ENCODE data around the gene RFC2. TPM values are rescaled to one million over a fixed set of nuclear protein-coding genes. Genes with fewer than 3 reads are reported as not detected.

RFC2 gene
- total RNA-seq, 4 donors from 2014 or later, result 12.5 to 37.9 (median 22.4) TPM

DNA sequence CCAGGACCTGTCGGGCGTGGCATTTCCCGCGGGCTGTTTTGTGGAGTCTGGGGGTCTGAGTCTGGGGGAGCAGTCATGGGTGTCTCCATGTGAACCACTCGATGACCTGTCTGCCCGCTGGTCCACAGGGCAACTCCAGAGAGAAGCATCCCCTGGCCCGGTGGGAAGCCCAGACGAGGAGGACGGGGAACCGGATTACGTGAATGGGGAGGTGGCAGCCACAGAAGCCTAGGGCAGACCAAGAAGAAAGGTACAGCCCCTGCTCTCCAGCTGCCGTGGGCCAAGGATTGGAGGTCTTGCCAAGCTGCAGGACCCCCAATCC is 29.7 kb downstream of the RFC2 start:
- 76 to 86% methylated on average over 6 to 10 of the region's 12 CpGs for WGBS, 2 donors
- intact Hi-C loops (cut with DNase I), result no loop called here

DNA sequence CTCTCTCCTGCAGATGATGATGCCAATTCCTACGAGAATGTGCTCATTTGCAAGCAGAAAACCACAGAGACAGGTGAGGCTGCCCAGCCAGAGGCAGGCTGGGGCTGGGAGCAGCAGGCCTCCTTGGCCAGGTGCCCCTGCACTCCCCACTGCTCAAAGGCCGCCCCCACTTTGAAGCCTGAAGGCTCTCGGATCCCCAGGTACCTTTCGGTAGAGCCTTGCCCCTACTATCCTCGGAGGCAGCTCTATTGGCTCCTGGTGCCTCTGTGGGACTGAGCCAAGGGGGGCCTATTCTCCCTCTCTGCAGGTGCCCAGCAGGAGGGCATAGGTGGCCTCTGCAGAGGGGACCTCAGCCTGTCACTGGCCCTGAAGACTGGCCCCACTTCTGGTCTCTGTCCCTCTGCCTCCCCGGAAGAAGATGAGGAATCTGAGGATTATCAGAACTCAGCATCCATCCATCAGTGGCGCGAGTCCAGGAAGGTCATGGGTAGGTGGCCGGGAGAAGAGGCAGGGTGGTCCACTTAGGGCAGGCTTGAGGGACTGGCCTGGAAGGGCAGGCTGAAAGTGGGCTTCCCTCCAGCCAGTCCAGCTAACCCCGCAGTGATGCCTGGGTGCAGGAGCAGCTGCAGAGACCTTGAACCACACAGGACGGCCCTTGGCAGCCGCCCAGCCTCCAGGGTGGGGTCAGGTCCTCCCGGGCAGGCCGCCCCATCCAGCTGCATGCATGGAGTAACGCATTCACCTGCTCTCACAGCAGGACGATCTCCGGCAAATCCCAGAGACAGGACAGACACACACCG is 30.3 kb downstream of the RFC2 start:
- no peak for TF ChIP-seq POLR2A (IDR thresholded peaks at IDR 0.05)
- TF ChIP-seq, protein P1, sequence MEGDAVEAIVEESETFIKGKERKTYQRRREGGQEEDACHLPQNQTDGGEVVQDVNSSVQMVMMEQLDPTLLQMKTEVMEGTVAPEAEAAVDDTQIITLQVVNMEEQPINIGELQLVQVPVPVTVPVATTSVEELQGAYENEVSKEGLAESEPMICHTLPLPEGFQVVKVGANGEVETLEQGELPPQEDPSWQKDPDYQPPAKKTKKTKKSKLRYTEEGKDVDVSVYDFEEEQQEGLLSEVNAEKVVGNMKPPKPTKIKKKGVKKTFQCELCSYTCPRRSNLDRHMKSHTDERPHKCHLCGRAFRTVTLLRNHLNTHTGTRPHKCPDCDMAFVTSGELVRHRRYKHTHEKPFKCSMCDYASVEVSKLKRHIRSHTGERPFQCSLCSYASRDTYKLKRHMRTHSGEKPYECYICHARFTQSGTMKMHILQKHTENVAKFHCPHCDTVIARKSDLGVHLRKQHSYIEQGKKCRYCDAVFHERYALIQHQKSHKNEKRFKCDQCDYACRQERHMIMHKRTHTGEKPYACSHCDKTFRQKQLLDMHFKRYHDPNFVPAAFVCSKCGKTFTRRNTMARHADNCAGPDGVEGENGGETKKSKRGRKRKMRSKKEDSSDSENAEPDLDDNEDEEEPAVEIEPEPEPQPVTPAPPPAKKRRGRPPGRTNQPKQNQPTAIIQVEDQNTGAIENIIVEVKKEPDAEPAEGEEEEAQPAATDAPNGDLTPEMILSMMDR (IDR thresholded peaks at IDR 0.05), result no peak
- Histone ChIP-seq H3K4me1 (no peaks in the 10 kb centered on the region), H3K4me3 (no peak overlapping the region), H3K9me3 (no peaks in the 10 kb centered on the region), H3K36me3 (peaks cover 0 to 21% (median 2%) of the 10 kb centered on the region in 3 donors), H3K27me3 (no peaks in the 10 kb centered on the region), H3K27ac (no peak overlapping the region)
- DNase-seq, result no peak
- intact Hi-C loops (cut with DNase I), result no loop called here
- 33 to 50% methylated on average over 3 to 11 of the region's 18 CpGs for WGBS, 2 donors

More for the DNA sequence above, 29.7 kb downstream of the RFC2 start:
- Histone ChIP-seq H3K27ac (no peak overlapping the region), H3K36me3 (peaks cover 0 to 26% (median 2%) of the 10 kb centered on the region in 3 donors), H3K4me3 (no peak overlapping the region), H3K9me3 (no peaks in the 10 kb centered on the region), H3K4me1 (no peaks in the 10 kb centered on the region), H3K27me3 (no peaks in the 10 kb centered on the region)
- DNase-seq, result no peak
- TF ChIP-seq, protein P1 (IDR thresholded peaks at IDR 0.05), result no peak
- no peak for TF ChIP-seq POLR2A (IDR thresholded peaks at IDR 0.05)

GRCh38 chr7:74222851-74223710 is 31.1 kb downstream of the RFC2 start:
- intact Hi-C loops (cut with DNase I), result no loop called here
- no peak overlapping the region for H3K4me3 ChIP-seq
- no peaks in the 10 kb centered on the region for H3K9me3 ChIP-seq
- WGBS, 2 donors, result 43 to 63% methylated on average over 8 to 11 of the region's 17 CpGs
- TF ChIP-seq, protein P1 (IDR thresholded peaks at IDR 0.05), result no peak
- no peak for TF ChIP-seq POLR2A (IDR thresholded peaks at IDR 0.05)
- H3K36me3 ChIP-seq, result peaks cover 0 to 17% (median 0%) of the 10 kb centered on the region in 3 donors
- H3K27ac ChIP-seq, result no peak overlapping the region
- H3K27me3 ChIP-seq, result no peaks in the 10 kb centered on the region
- no peaks in the 10 kb centered on the region for H3K4me1 ChIP-seq
- no peak for DNase-seq

DNA sequence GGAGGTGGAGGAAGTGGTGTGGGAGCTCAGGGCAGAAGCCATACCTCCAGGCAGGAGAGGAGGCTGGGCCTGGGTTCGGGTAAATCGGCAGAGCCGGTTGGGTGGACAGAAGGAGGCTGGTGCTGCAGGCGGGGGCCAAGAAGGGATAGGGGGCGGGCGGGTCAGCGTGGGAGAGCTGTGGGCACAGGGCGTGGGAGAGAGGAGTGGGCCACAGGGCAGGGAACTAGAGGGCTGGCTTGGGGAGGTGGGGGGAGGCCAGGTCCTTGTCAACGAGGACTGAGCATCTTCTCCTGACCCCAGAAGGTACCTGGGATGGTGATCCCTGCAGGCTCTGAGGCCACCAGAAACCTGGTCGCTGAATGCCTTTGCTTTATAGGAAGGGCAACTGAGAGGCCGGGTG is 32.5 kb downstream of the RFC2 start:
- Histone ChIP-seq H3K27me3 (no peaks in the 10 kb centered on the region), H3K4me1 (peaks cover 0 to 7% (median 0%) of the 10 kb centered on the region in 3 donors), H3K9me3 (no peaks in the 10 kb centered on the region), H3K36me3 (peaks cover 0 to 16% (median 0%) of the 10 kb centered on the region in 3 donors), H3K4me3 (no peak overlapping the region), H3K27ac (no peak overlapping the region)
- no peak for DNase-seq
- intact Hi-C loops (cut with DNase I), result no loop called here
- no peak for TF ChIP-seq POLR2A (IDR thresholded peaks at IDR 0.05)
- TF ChIP-seq, protein P1 (IDR thresholded peaks at IDR 0.05), result no peak
- 89 to 92% methylated on average over 6 to 11 of the region's 11 CpGs for WGBS, 2 donors

DNA sequence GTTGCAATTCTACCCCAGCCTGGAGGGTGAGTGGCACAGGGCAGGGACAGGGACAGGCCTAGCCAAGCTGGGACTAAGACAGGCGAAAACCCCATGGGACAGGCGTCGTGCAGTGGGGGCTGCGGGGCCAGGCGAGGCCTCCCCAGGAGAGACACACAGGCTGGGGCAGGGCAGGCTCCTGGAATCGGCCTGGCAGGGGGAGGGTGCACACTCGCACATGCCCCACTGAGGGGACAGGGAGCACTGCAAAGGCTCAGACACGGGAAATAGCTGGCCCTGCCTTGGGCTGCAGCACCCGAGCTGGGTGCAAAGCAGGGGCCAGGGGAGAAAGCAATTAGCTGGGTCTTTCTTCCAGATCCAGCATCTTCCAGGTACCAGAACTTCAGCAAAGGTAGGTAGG is 34.0 kb downstream of the RFC2 start:
- H3K4me3 ChIP-seq, result no peak overlapping the region
- no peak overlapping the region for H3K27ac ChIP-seq
- no peaks in the 10 kb centered on the region for H3K27me3 ChIP-seq
- DNase-seq, result no peak
- intact Hi-C loops (cut with DNase I), result no loop called here
- TF ChIP-seq POLR2A (IDR thresholded peaks at IDR 0.05), result no peak
- TF ChIP-seq, protein P1 (IDR thresholded peaks at IDR 0.05), result no peak
- peaks cover 0 to 7% (median 0%) of the 10 kb centered on the region in 3 donors for H3K4me1 ChIP-seq
- H3K9me3 ChIP-seq, result no peaks in the 10 kb centered on the region
- peaks cover 0 to under 1% (median 0%) of the 10 kb centered on the region in 3 donors for H3K36me3 ChIP-seq
- WGBS, 2 donors, result 75 to 80% methylated on average over 1 to 2 of the region's 9 CpGs
